ENCODE results near the gene SNX4.

Gene SNX4

GRCh38 chr3:125436921-125437320 is 83.1 kb downstream of the SNX4 start:
- no peak for TF ChIP-seq CTCF (IDR thresholded peaks at IDR 0.05; ENCODE audit: low read depth, low read length)
- H3K4me3 ChIP-seq (ENCODE audit: low read depth, low read length), result no peak overlapping the region

GRCh38 chr3:125435231-125435630 is 84.8 kb downstream of the SNX4 start:
- no peak overlapping the region for H3K4me3 ChIP-seq (ENCODE audit: low read depth, low read length)
- no peak for TF ChIP-seq CTCF (IDR thresholded peaks at IDR 0.05; ENCODE audit: low read depth, low read length)

GRCh38 chr3:125434582-125435011 is 85.4 kb downstream of the SNX4 start:
- TF ChIP-seq CTCF (IDR thresholded peaks at IDR 0.05; ENCODE audit: low read depth, low read length), result no peak
- H3K4me3 ChIP-seq (ENCODE audit: low read depth, low read length), result no peak overlapping the region

- no peak overlapping the region for H3K4me3 ChIP-seq (ENCODE audit: low read depth, low read length)
- TF ChIP-seq CTCF (IDR thresholded peaks at IDR 0.05; ENCODE audit: low read depth, low read length), result no peak
These were observed 86.4 kb downstream of the SNX4 start for GRCh38 chr3:125433611-125434041.

- no peak overlapping the region for H3K4me3 ChIP-seq (ENCODE audit: low read depth, low read length)
- no peak for TF ChIP-seq CTCF (IDR thresholded peaks at IDR 0.05; ENCODE audit: low read depth, low read length)
These were observed 86.9 kb downstream of the SNX4 start for GRCh38 chr3:125433091-125433534.

- TF ChIP-seq CTCF (IDR thresholded peaks at IDR 0.05; ENCODE audit: low read depth, low read length), result no peak
- no peak overlapping the region for H3K4me3 ChIP-seq (ENCODE audit: low read depth, low read length)
These were observed 87.9 kb downstream of the SNX4 start for GRCh38 chr3:125431912-125432790.

GRCh38 chr3:125431391-125431790 is 88.6 kb downstream of the SNX4 start:
- TF ChIP-seq CTCF (IDR thresholded peaks at IDR 0.05; ENCODE audit: low read depth, low read length), result no peak
- no peak overlapping the region for H3K4me3 ChIP-seq (ENCODE audit: low read depth, low read length)

Measured in WI38 (cell line).